GM04503 (cell line): ENCODE results near the gene RASA4.
A peak's percentile ranks its signal among the peaks of the same experiment; 100 is the strongest.
"Not testable (repeated sequence)": the region's sequence is repeated elsewhere in the genome, so short reads cannot be mapped to it uniquely, and the experiment has no call there.

ENCODE experiments used
- DNase-seq: peaks from one replicate; pipeline ENCODE4 v3.0.0-alpha.2; 2012; ENCODE audit warnings: low read depth

The RASA4 gene

GRCh38 chr7:102604431-102605145 is 12.0 kb downstream of the RASA4 start:
- not testable (repeated sequence) for DNase-seq

DNA sequence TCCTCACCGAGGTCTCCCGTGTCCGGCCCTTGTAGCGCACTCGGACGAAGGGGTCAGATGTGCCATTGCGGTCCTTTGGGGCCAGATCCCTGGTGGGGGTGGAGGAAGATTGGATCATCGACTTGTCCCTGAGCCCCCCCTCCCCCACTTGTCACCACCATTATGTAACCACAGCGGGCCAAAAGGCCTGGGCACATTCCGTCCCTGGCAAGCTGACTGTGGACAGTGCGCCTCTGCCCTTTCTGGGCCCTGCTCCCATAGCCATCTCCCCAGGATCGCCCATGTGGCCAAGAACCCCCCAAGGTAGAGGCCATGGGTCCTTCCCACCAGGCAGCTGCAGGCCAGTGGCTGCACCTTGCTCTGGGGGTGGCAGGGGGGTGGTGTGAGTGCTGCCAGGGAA is 14.2 kb downstream of the RASA4 start:
- not testable (repeated sequence) for DNase-seq

DNA sequence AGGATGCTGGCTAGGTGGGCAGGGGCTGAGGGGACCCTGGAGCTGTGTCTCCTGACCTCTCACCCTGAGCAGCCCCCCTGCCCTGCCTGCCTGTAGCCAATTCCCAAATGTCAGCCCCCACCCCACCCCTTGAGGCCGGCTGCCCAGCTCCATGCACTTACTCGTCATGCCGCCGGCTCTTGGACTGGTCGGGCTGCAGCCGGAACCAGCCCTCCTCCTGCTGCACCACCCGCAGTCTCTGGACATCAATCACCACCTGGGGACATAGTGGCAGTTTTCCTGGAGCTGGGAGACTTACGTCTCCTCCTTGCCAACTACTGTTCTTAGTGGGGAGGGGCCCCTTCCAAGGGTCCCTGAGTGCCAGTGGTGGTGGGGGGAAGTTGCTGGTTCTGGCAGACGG is 16.9 kb downstream of the RASA4 start:
- not testable (repeated sequence) for DNase-seq

DNA sequence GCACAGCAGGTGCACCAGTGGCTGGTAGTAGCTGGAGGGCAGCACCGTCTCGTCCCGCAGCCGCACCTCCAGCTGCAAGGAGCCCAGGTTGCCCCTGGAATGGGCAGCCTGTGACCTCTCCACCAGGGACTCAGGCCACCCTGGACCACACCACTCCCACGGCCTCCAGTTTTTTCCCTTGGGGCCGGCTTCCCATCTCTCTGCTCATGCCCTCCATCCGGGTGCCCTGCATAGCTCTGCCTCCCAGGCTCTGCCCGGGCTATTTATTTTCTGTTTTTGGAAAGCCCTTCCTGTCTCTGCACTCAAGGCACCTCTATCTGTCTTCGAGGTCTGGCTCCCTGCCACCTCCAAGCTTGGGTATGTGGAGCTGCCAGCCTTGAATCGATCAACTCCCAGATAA is 20.5 kb downstream of the RASA4 start:
- DNase-seq = not testable (repeated sequence)

- DNase-seq = not testable (repeated sequence)
Measured at GRCh38 chr7:102593637-102594334, 22.8 kb downstream of the RASA4 start.

GRCh38 chr7:102592477-102593019 is 24.0 kb downstream of the RASA4 start:
- DNase-seq = not testable (repeated sequence)

DNA sequence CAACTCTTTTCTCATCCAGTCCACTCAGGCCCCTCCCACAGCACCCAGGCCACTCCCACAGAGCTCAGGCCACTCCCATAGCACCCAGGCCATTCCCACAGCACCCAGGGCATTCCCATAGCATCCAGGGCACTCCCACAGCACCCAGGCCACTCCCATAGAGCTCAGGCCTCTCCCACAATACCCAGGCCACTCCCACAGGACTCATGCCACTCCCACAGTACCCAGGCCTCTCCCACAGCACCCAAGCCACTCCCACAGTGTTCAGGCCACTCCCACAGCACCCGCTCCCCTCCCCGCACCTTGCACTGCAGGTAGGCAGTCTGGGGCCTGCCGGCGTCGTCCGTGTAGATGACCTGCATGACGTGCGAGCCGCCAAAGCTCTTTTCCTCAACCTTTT is 26.7 kb downstream of the RASA4 start:
- not testable (repeated sequence) for DNase-seq

GRCh38 chr7:102583495-102583894 is 33.1 kb downstream of the RASA4 start:
- DNase-seq = not testable (repeated sequence)

GRCh38 chr7:102581722-102582121 is 34.8 kb downstream of the RASA4 start:
- not testable (repeated sequence) for DNase-seq

DNA sequence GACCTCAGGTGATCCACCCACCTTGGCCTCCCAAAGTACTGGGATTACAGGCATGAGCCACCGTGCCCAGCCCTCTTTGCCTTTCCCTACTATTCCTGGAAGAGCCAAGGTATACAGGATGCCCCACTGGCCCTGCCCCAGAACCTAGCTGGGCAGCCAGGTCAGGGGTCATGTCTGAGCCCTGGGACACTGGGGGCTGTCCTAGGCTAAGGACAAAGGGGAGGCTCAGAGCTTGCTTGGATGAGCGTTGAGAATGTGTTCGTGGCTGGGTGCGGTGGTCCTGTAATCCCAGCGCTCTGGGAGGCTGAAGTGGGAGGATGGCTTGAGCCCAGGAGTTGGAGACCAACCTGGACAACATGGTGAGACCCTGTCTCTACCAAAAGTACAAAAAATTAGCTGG is 38.1 kb downstream of the RASA4 start:
- not testable (repeated sequence) for DNase-seq

- DNase-seq = not testable (repeated sequence)
Measured at GRCh38 chr7:102577315-102578240, 39.0 kb downstream of the RASA4 start.

DNA sequence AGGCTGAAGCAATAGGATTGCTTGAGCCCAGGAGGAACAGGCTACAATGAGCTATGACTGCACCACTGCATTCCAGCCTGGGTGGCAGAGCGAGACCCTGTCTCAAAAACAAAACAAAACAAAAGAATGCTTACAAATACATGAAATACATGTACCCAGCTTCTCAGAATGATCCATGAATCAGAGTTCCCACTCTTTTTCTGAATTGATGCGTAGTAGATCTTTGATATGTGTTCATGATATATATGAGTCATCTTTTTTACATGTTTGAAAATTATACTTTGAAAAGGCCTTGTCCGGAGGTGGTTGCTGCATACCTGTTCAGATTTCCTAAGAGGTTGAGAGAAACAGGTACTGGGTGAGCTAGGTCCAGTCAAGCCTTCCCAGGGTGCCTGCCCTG is 40.2 kb downstream of the RASA4 start:
- not testable (repeated sequence) for DNase-seq

GRCh38 chr7:102574607-102575006 is 41.9 kb downstream of the RASA4 start:
- not testable (repeated sequence) for DNase-seq

GRCh38 chr7:102572261-102573239 is 44.0 kb downstream of the RASA4 start, which contains the start of gene POLR2J3:
Gene POLR2J3, minus strand, starts transcription at chr7:102572583. Its CDS starts 62 bp downstream, at chr7:102572521.
- DNase-seq = peak; percentile 22

- DNase-seq = not testable (repeated sequence)
Measured at GRCh38 chr7:102568620-102569019, 47.9 kb downstream of the RASA4 start.

DNA sequence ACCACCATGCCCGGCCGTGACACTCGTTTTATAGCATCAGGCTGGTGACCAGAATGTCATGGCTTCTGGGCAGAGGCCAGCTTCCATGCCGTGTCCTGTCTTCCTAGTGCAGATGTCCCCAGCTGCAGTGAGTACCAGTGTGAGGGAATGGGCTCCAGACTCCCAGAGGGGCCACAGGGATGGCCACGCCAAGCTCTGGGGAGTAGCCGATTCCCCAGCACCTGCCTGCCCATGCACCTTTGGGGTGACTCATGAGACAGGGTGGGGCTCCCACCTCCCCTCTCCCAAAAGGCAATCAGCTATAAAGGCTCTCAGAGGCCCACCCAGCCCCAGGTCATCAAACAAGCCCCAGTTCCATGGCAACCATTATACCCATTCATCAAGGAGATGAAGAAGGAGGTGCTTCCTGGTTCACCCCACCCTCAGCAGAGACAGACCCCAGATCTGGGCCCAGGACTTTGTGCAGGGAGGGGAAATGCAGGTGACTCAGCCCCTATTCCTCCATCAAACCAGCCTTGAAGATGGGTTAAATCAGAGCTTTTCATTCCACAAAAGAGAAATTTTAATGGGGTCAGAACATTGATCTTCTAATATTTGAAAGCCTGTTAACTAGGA is 65.6 kb downstream of the RASA4 start, which contains the start of gene SPDYE2:
TSS of gene SPDYE2 (plus strand) at position 419 of the 615 bp plus-strand sequence. CDS start 2,030 bp downstream, outside the sequence.
- DNase-seq = not testable (repeated sequence)

- not testable (repeated sequence) for DNase-seq
Measured at GRCh38 chr7:102546353-102546752, 70.2 kb downstream of the RASA4 start.

- DNase-seq = not testable (repeated sequence)
Measured at GRCh38 chr7:102545288-102545687, 71.3 kb downstream of the RASA4 start.

DNA sequence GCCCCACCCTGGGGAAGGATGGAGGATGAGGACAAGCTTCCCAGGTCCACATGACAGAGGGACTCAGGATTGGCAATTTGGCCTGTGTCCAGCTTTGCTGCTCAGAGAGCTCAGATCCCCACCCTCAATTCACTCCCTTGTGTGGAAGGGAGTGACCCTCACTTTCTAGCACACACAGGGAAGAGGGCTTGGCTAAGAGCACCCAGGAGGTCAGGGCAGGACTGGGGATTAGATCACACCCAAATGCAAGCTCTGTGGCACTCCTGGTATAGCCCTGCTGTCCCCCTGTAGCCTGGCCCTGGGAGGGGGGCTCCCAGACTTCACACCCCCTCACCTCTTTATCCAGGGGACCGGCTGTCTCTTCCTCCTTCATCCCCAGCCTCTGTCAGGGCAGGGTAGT is 72.2 kb downstream of the RASA4 start:
- DNase-seq = not testable (repeated sequence)

- DNase-seq = not testable (repeated sequence)
Measured at GRCh38 chr7:102543596-102543995, 73.0 kb downstream of the RASA4 start, which contains the start of gene UPK3BL2. Gene UPK3BL2, minus strand, starts transcription at chr7:102543696. Its CDS starts 60 bp downstream, at chr7:102543636.
